Raji (cell line): ENCODE results near the gene PCARE.

Experiments used
- POLR2A ChIP-seq: IDR thresholded peaks from 2 replicates; pipeline ENCODE4 v1.6.1; 2011; ENCODE audit warnings: low read depth, low read length, control low read depth; ENCODE audit not compliant: insufficient read depth

The PCARE gene

GRCh38 chr2:29057006-29057405 is 17.3 kb downstream of the PCARE start:
- TF ChIP-seq POLR2A = no peak

- no peak for TF ChIP-seq POLR2A
Observed at GRCh38 chr2:29056452-29056851, 17.9 kb downstream of the PCARE start.

DNA sequence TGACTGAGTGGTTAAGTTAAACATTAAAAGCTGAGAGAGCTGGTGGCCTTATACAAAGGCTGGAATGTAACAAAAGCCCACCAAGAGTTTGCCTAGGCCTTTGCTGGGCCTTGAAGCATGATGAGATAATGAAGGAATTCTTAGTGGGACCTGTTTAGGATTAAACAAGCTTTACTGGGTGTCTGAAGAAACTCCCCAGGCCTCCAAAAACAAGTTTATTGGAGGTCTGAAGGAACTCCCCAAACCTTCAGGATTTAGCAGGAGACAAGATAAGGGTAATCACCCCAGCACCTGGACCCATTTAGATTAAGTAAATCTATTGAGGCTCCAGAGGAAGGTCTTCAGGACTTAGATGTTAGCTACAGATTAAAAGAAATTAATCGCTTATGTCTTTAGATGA is 18.7 kb downstream of the PCARE start:
- no peak for TF ChIP-seq POLR2A

GRCh38 chr2:29054430-29054829 is 19.9 kb downstream of the PCARE start:
- no peak for TF ChIP-seq POLR2A

- TF ChIP-seq POLR2A = no peak
Observed at GRCh38 chr2:29053670-29054400, 20.5 kb downstream of the PCARE start.

GRCh38 chr2:29053223-29053622 is 21.1 kb downstream of the PCARE start:
- no peak for TF ChIP-seq POLR2A

- no peak for TF ChIP-seq POLR2A
Observed at GRCh38 chr2:29052807-29053206, 21.5 kb downstream of the PCARE start.

- TF ChIP-seq POLR2A = no peak
Observed at GRCh38 chr2:29051730-29052129, 22.6 kb downstream of the PCARE start.

DNA sequence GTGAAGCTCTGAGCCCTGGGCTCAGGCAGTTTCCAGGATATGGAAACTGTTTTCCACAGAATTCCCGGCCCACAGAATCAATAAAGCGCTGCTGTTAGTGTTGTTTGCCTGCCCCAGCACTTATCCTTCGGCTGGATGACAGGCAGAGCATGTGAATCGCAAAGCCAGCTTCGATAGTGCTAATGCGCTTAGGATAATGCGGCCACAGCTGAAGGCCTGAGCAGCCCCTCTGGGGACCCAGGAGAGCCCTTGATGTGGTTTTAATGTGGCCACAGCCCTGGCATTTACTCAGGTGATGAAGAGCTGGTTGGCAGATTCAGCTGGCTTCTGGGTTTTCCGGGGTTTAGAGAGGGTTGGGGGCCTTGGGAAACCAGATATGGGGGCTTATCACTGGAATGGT is 23.7 kb downstream of the PCARE start:
- TF ChIP-seq POLR2A = no peak

- TF ChIP-seq POLR2A = no peak
Observed at GRCh38 chr2:29047083-29047845, 27.1 kb downstream of the PCARE start.

DNA sequence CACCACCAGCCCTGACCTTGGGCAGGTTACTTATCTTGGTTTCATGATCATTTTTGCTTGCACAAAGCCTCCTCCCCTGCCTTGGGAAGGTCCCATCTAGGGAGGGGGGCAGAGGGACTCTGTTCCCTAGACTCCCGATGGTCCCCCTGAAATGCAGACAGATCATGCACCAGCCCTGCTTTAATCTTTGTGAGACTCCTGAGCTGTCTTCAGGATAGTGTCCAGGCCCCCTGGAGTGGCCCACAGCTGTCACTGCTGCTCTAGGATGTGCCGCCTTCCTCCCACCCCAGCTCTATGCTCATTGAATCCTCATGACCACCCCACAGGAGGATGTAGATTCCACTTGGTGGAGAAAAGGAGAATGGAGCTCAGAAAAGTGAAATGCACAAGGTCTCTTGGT is 28.0 kb downstream of the PCARE start:
- TF ChIP-seq POLR2A = no peak

- TF ChIP-seq POLR2A = no peak
Observed at GRCh38 chr2:29044459-29044858, 29.9 kb downstream of the PCARE start.

- TF ChIP-seq POLR2A = no peak
Observed at GRCh38 chr2:29042561-29043075, 31.7 kb downstream of the PCARE start.

DNA sequence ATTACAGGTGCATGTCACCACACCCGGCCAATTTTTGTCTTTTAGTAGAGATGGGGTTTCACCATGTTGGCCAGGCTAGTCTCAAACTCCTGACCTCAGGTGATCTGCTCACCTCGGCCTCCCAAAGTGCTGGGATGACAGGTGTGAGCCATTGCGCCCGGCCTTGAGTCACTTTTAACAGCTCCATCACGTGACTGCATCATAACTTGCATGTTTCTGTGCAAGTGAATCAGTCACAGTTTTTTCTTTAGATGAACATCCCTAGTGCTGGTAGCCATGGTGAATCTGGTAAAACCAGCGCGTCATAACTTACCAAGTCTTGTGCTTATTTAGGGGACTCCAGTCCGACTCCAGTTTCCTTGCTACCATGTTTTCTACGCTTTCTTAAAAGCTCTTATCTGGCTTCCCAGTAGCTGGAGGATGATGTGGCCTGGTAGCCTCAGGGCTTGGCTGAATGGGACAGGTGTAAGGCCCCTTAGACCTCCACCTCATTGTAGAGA is 33.1 kb downstream of the PCARE start:
- no peak for TF ChIP-seq POLR2A

DNA sequence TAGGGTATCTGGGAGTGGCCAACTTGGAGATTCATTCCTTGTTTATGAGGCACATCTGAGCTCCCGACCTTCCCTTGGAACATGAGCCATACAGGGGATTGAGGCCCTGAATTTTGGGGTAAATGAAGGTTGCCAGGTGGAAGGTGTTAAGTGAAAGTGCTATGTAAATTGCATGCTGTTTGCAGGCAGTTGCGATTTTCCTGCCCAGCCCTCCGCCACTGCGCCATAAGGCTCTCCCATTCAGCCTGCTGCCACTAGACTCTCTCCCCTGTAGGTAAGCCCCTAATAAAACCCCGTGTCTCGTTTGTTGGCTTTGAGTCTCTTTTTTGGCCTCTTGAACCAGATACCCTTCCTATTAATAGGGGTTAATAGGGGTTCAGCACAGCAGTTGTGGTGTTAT is 33.8 kb downstream of the PCARE start:
- TF ChIP-seq POLR2A = no peak
